Right atrium auricular region (tissue), 2 donors: ENCODE measurements around the gene LIN9. TPM values are rescaled to one million over a fixed set of nuclear protein-coding genes. Genes with fewer than 3 reads are reported as not detected.

Experiments used
- DNase-seq: peaks from one replicate; pipeline ENCODE4 v3.0.0-alpha.2; 2019; ENCODE audit warnings: low spot score
- H3K27ac ChIP-seq, 2 donors: fragments of 200-600 bp; sonication (generic); 1 replicate in 1 of 2; 2 replicates in 1 of 2; pipeline ENCODE4 v1.5.1; 2016 to 2019
- H3K27me3 ChIP-seq, 2 donors: fragments of 200-600 bp; sonication (generic); one replicate each; pipeline versions ENCODE4 v1.5.1 to v1.6.0; 2017 to 2019
- H3K36me3 ChIP-seq: fragments of 200-600 bp; sonication (generic); one replicate; pipeline ENCODE4 v1.5.1; 2016
- H3K4me1 ChIP-seq, 2 donors: fragments of 200-600 bp; sonication (generic); one replicate each; pipeline versions ENCODE4 v1.5.1 to v1.6.0; 2017 to 2019
- H3K4me3 ChIP-seq, 2 donors: fragments of 200-600 bp; sonication (generic); 1 replicate in 1 of 2; 2 replicates in 1 of 2; pipeline ENCODE4 v1.5.1; 2017 to 2019; ENCODE audit warnings: mild to moderate bottlenecking in 1 of 2, moderate library complexity in 1 of 2
- H3K9me3 ChIP-seq, 2 donors: fragments of 200-600 bp; sonication (generic); one replicate each; pipeline ENCODE4 v1.5.1; 2019
- total RNA-seq, 2 donors: library from RNA; depleted of rRNA; stranded (reverse); fragments of >200 nt; gene quantifications; one replicate each; pipeline ENCODE4 v1.1.0, GENCODE V29; 2016
- TF ChIP-seq, protein P1 (sequence below), 2 donors: fragments of 200-600 bp; sonication (generic); IDR thresholded peaks; one replicate each; pipeline ENCODE4 v1.5.1; 2019; ENCODE audit warnings: antibody characterized with exemption in 2 of 2

The LIN9 gene
- total RNA-seq, 2 donors from 2014 or later, result 2.9 to 11.0 TPM

DNA sequence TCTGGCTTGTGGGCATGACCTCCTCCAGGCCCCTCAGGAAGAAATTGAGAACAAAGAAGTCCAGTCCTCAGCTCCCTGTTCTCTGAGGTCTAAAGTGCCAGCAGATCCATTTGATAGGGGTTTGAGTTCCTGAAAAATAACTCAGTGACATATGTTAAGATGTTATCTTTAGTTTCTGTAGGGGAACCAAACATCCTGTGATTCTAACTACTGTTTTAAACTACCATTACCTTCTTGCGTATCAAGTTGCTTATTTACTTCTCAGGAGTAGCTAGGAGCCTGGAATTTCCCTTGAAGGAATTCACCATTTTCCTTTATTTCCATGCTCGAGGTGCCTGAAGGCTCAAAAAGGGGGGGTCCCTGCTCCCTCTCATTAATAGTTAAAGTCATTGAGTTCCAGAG lies 18.8 kb upstream of the LIN9 start:
- no peaks in the 10 kb centered on the region for H3K36me3 ChIP-seq
- no peaks in the 10 kb centered on the region for H3K27me3 ChIP-seq
- H3K9me3 ChIP-seq, result no peaks in the 10 kb centered on the region
- TF ChIP-seq, protein P1, sequence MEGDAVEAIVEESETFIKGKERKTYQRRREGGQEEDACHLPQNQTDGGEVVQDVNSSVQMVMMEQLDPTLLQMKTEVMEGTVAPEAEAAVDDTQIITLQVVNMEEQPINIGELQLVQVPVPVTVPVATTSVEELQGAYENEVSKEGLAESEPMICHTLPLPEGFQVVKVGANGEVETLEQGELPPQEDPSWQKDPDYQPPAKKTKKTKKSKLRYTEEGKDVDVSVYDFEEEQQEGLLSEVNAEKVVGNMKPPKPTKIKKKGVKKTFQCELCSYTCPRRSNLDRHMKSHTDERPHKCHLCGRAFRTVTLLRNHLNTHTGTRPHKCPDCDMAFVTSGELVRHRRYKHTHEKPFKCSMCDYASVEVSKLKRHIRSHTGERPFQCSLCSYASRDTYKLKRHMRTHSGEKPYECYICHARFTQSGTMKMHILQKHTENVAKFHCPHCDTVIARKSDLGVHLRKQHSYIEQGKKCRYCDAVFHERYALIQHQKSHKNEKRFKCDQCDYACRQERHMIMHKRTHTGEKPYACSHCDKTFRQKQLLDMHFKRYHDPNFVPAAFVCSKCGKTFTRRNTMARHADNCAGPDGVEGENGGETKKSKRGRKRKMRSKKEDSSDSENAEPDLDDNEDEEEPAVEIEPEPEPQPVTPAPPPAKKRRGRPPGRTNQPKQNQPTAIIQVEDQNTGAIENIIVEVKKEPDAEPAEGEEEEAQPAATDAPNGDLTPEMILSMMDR (IDR thresholded peaks at IDR 0.05), result no peak
- H3K27ac ChIP-seq, result no peak overlapping the region
- no peak overlapping the region for H3K4me3 ChIP-seq
- DNase-seq, result no peak
- H3K4me1 ChIP-seq, result no peaks in the 10 kb centered on the region

DNA sequence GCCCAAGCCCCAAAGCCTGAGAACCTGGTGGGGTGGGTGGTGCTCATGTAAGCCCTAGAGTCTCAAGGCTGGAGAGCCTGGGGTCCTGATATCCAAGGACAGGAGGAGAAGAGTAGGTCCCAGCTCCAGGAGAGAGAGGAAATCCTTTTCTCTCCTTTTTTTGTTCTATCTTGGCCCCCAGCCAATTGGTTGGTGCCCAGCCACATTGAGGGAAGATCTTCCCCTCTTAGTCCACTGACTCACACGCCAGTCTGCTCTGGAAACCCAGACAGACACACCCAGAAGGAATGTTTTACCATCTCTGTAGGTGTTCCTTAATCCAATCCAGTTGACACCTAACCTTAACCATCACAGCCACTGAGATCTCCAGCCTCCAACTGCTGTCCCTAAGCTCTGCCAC lies 16.2 kb upstream of the LIN9 start:
- no peaks in the 10 kb centered on the region for H3K36me3 ChIP-seq
- DNase-seq, result no peak
- no peaks in the 10 kb centered on the region for H3K4me1 ChIP-seq
- no peak overlapping the region for H3K27ac ChIP-seq
- H3K4me3 ChIP-seq, result no peak overlapping the region
- H3K9me3 ChIP-seq, result no peaks in the 10 kb centered on the region
- TF ChIP-seq, protein P1 (IDR thresholded peaks at IDR 0.05), result no peak
- no peaks in the 10 kb centered on the region for H3K27me3 ChIP-seq

DNA sequence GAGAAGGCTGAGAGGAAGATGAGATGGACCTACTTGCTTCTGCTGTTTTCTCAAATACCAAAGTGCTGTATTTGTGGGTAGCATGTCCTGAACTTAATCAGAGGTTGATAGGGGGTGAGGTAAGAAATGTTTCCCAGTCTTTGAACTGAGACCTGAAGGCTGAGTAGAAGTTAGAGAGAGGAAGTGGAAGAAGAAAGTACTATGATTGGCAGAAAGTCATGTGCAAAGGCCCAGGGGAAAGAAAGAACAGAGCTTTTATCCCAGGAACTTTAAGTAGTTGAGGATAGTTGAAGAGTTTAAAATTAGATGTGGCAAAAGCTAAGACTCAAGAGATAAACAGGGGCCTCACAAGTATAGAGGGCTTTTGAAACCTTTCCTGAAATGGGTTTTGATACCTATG lies 15.5 kb upstream of the LIN9 start:
- DNase-seq, result no peak
- Histone ChIP-seq H3K27ac (no peak overlapping the region), H3K36me3 (no peaks in the 10 kb centered on the region), H3K4me3 (no peak overlapping the region), H3K27me3 (no peaks in the 10 kb centered on the region), H3K4me1 (no peaks in the 10 kb centered on the region), H3K9me3 (no peaks in the 10 kb centered on the region)
- TF ChIP-seq, protein P1 (IDR thresholded peaks at IDR 0.05), result no peak

DNA sequence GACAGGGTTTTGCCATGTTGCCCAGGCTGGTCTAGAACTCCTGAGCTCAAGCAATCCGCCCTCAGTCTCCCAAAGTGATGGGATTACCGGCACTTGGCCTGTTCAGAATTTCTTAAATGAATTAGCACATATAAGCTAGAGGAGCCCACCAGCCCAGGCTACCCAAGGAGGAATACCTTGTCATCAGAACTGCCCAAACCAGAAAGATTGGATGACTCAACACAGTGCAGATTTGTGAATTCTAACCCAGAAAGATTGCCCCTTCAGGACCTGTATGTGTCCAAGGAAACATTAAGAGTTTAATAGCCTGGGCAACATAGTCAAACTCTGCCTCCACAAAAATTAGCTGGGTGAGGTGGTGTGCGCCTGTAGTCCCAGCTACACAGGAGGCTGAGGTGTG lies 14.0 kb upstream of the LIN9 start:
- H3K4me3 ChIP-seq, result no peak overlapping the region
- H3K9me3 ChIP-seq, result no peaks in the 10 kb centered on the region
- H3K27ac ChIP-seq, result no peak overlapping the region
- no peaks in the 10 kb centered on the region for H3K36me3 ChIP-seq
- no peak for DNase-seq
- H3K27me3 ChIP-seq, result no peaks in the 10 kb centered on the region
- TF ChIP-seq, protein P1 (IDR thresholded peaks at IDR 0.05), result no peak
- no peaks in the 10 kb centered on the region for H3K4me1 ChIP-seq

DNA sequence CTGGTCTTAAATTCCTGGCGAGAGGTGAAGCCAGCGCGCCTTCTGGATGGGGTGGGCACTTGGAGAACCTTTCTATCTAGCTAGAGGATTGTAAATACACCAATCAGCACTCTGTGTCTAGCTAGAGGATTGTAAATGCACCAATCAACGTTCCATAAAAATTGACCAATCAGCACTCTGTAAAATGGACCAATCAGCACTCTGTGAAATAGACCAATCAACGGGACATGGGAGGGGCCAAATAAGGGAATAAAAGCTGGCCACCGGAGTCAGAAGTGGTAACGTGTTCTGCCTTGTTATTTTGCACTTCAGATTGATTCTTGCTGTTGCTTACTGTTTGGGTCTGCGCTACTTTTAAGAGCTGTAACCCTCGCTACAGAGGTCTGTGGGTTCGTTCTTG lies 12.0 kb upstream of the LIN9 start:
- TF ChIP-seq, protein P1 (IDR thresholded peaks at IDR 0.05), result no peak
- H3K4me3 ChIP-seq, result no peak overlapping the region
- no peaks in the 10 kb centered on the region for H3K27me3 ChIP-seq
- no peak for DNase-seq
- H3K36me3 ChIP-seq, result no peaks in the 10 kb centered on the region
- H3K9me3 ChIP-seq, result no peaks in the 10 kb centered on the region
- H3K4me1 ChIP-seq, result no peaks in the 10 kb centered on the region
- no peak overlapping the region for H3K27ac ChIP-seq

DNA sequence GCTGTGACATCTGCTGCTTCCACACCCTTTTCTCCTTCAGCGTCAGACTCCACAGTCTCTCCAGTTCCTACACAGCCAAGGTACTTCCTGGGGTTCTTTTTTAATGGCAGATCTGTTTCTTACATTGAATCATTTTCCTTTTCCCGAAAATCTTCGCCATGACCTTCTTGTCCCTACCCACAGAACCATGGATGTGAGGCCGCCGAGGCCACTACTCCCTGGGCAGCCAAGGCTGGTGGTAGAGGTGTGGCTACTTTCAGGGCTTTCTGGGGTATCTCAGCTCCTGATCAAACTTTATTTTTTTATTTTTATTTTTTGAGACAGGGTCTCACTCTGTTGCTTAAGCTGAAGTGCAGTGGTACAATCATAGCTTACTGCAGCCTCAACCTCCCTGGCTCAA lies 9.5 kb upstream of the LIN9 start:
- Histone ChIP-seq H3K36me3 (no peaks in the 10 kb centered on the region), H3K27ac (no peak overlapping the region), H3K27me3 (no peaks in the 10 kb centered on the region), H3K4me1 (no peaks in the 10 kb centered on the region), H3K4me3 (no peak overlapping the region), H3K9me3 (no peaks in the 10 kb centered on the region)
- TF ChIP-seq, protein P1 (IDR thresholded peaks at IDR 0.05), result no peak
- DNase-seq, result peak; percentile 23
